SK-N-SH (cell line): Measurements from ENCODE around the gene TBX4.

Experiments used
- CHD2 ChIP-seq: fragments of 150-350 bp; IDR thresholded peaks from 2 replicates; pipeline ENCODE4 v1.6.1; 2018; ENCODE audit warnings: low read length; ENCODE audit not compliant: partially characterized antibody
- CTCF ChIP-seq: fragments of 200-600 bp; sonication (generic); IDR thresholded peaks from 2 replicates; pipeline ENCODE4 v1.6.1; 2017; ENCODE audit warnings: antibody characterized with exemption, mild to moderate bottlenecking, moderate library complexity
- EP300 ChIP-seq, 2 experiments: IDR thresholded peaks; 2 replicates each; pipeline versions ENCODE4 v1.4.0 to v1.6.1; 2012; ENCODE audit warnings: borderline replicate concordance in 1 of 2, low read depth in 1 of 2, low read length in 1 of 2
- JUND ChIP-seq: IDR thresholded peaks from 2 replicates; pipeline ENCODE4 v1.4.0; 2012
- MAX ChIP-seq: IDR thresholded peaks from 2 replicates; pipeline ENCODE4 v1.4.0; 2012; ENCODE audit warnings: low read depth
- MEF2A ChIP-seq: IDR thresholded peaks from 2 replicates; pipeline ENCODE4 v1.4.0; 2012; ENCODE audit warnings: low read depth, borderline replicate concordance
- NFIC ChIP-seq: IDR thresholded peaks from 2 replicates; pipeline ENCODE4 v1.4.0; 2012; ENCODE audit warnings: borderline replicate concordance
- POLR2AphosphoS5 ChIP-seq: IDR thresholded peaks from 2 replicates; pipeline ENCODE4 v1.6.1; 2012; ENCODE audit warnings: low read depth, low read length
- RAD21 ChIP-seq: IDR thresholded peaks from 2 replicates; pipeline ENCODE4 v1.6.1; 2012; ENCODE audit warnings: mild to moderate bottlenecking, low read length
- SIN3A ChIP-seq: IDR thresholded peaks from 2 replicates; pipeline ENCODE4 v1.6.1; 2012; ENCODE audit warnings: low read depth, mild to moderate bottlenecking, low read length, moderate library complexity, borderline replicate concordance
- TAF1 ChIP-seq: IDR thresholded peaks from 2 replicates; pipeline ENCODE4 v1.6.1; 2012; ENCODE audit warnings: low read depth, mild to moderate bottlenecking, low read length, moderate library complexity, borderline replicate concordance
- TCF12 ChIP-seq: IDR thresholded peaks from 2 replicates; pipeline ENCODE4 v1.4.0; 2012
- USF1 ChIP-seq: IDR thresholded peaks from 2 replicates; pipeline ENCODE4 v1.4.0; 2012; ENCODE audit warnings: low read depth, borderline replicate concordance
- YY1 ChIP-seq: IDR thresholded peaks from 2 replicates; pipeline ENCODE4 v1.4.0; 2012; ENCODE audit warnings: low read depth, mild to moderate bottlenecking

GRCh38 chr17:61494325-61495160, 42.3 kb downstream of the TBX4 start:
- TF ChIP-seq USF1 (no peak), RAD21 (peak; percentile 1; the same call in 1 of the 2 replicates), POLR2AphosphoS5 (no peak), CTCF (no peak), TCF12 (no peak), CHD2 (no peak), NFIC (no peak), YY1 (no peak), EP300 (IDR thresholded peaks at IDR 0.05; ENCODE audit: borderline replicate concordance in 1 of 2, low read depth in 1 of 2, low read length in 1 of 2) (0 out of 4 replicates have a peak, but pooled peaks of 1 of the 2 experiments have one; percentile 31), TAF1 (no peak), JUND (no peak), MAX (no peak), SIN3A (no peak), MEF2A (no peak)
